Measurements from ENCODE around the gene CSTB.

Gene CSTB

GRCh38 chr21:43726686-43727518 is 49.2 kb downstream of the CSTB start:
- FAIRE-seq: no peak
